Glomerular visceral epithelial cell (primary cell): ENCODE measurements around the gene ARHGAP31.
A peak's percentile ranks its signal among the peaks of the same experiment; 100 is the strongest.
"Not testable (repeated sequence)": the region's sequence is repeated elsewhere in the genome, so short reads cannot be mapped to it uniquely, and the experiment has no call there.

Source experiments
- DNase-seq: peaks from one replicate; pipeline ENCODE4 v3.0.0-alpha.2; 2016; ENCODE audit errors: extremely low spot score

ARHGAP31 gene

GRCh38 chr3:119294696-119295671 is 801 bp downstream of the ARHGAP31 start:
- peak; percentile 64 for DNase-seq

DNA sequence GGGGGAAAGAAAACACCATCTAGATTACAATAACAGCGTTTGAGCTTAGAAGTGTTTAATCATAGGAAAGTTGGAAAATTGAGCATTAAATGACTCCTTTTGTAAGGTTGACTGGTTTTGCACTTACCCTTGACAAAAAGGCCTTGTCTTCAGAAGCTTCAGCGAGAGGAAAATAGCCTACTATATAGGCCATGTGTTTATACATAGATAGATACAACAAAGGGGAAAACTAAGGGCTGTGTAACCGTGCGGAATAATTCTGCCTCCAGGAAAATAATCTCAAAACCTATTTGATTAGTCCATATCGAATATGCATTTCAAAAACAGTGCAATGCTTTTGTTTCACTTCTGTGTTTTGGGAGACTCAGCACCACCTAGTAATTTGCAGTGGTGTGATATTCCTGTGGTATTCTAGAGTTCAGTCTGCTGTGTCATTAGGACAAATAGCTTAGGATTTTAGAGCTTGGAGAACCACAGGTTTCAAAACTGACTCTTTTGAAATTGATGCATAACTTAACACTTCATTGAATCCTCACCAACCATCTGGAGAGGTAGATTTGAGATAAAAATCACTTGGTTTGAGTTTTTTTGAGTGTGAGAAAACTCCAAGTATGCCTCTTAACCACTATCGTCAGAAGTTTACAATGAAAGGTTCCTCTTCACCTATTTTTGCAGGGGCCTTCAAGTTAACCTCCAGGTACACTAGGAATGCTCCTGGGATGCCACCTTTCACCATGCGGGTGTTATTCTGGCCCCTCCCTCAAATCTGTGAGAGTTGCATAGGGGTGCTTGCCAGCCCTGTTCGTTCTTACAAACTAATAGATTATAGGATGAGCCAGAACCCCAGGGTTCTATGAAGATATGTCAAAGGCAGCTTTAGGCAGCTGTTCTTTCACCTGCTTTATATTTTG is 1.9 kb downstream of the ARHGAP31 start:
- peak; percentile 71 for DNase-seq

- no peak for DNase-seq
These were observed 2.5 kb downstream of the ARHGAP31 start for GRCh38 chr3:119296727-119297122.

DNA sequence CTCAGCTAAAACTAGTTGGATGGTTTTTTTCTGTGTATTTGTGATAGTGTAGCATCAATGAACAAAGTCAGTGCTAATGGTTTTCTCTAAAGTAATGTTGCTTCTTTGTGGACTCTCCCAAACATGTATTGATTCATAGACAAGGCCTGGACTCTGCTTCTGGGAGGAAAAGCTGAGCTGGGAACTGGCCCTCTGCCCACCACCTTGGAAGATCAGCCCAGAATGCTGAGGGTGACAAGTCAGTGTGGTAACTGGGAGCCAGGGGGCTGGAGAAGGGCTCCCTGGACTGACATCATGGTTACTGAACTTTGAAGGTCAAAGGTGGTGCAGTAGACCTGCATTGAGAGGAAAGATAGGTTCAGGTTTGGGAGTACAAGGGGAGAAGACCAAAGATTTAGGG is 3.0 kb downstream of the ARHGAP31 start:
- peak; percentile 58 for DNase-seq

GRCh38 chr3:119298565-119298941 is 4.4 kb downstream of the ARHGAP31 start:
- DNase-seq = no peak

DNA sequence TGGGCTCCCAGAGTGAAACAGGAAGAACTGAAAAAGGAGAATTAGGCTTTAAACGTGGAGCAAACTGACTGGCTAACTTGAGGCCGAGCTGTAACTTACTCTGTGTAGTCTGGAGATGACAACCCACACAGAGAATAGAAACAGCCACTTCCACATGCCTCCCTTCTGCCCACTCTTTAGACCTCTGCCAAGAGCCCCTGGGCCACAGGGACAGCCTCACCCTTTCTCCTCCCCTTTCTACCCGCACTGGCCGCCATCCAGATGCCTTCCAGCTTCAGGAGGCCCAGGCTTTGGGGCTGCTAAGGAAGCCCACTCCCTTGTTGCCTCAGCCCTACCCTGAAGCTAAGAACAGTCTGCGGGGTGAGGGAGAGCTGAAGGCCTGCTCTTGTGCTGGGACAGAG is 6.8 kb downstream of the ARHGAP31 start:
- no peak for DNase-seq

- no peak for DNase-seq
These were observed 7.5 kb downstream of the ARHGAP31 start for GRCh38 chr3:119301662-119302061.

GRCh38 chr3:119302697-119303551 is 8.7 kb downstream of the ARHGAP31 start:
- peak; percentile 46 for DNase-seq

- peak; percentile 93 for DNase-seq
These were observed 10.1 kb downstream of the ARHGAP31 start for GRCh38 chr3:119304201-119304713.

- DNase-seq = no peak
These were observed 11.1 kb downstream of the ARHGAP31 start for GRCh38 chr3:119305286-119305685.

GRCh38 chr3:119306378-119306777 is 12.2 kb downstream of the ARHGAP31 start:
- DNase-seq = not testable (repeated sequence)

DNA sequence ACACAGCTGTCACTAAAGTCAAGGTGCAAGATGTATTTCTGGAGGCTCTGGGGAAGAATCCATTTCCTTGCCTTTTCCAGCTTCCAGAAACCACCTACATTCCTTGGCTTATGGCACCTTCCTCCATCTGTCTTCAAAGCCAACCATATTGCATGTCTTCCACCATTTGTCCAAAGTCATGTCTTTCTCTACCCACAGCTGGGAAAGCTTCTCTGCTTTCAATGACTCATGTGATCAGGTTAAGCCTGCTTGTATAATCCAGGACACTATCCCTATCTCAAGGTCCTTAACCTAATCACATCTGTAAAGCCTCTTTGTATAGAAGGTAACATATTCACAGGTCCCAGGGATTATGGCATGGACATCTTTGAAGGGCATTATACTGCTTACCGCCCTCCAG is 14.2 kb downstream of the ARHGAP31 start:
- peak; percentile 15 for DNase-seq

DNA sequence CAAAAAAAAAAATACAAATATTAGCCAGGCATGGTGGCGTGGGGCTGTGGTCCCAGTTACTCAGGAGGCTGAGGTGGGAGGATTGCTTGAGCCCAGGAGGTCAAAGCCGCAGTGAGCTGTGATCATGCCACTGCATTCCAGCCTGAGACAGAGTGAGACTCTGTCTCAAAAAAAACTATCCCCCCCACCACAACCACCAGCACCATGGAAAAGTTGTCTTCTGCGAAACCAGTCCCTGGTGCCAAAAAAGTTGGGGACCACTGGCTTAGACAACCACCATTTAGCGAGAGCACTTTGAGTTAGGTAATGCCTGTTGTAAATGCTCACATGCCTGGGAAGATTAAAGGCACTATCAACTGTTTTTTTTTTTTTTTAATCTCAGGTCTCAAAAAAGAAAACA is 15.4 kb downstream of the ARHGAP31 start:
- DNase-seq = peak; percentile 75

DNA sequence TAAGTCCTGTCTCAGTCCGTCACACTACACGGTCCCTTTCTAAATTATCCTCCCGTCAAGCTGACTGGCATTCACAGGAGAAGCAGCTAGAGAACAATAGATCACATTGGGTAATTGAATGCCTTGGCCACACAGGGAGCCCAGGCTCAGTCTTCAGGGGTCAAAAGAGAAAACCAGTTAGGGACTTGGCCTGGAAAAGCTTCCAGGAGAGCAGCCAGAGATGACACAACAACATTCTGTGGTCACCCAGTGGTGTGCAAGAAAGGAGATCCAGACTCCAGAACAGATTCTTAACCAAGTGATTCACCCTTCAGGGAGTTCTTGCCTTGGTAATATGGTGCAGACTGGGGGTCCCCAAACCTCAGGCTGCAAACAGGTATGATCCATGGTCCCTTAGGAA is 15.9 kb downstream of the ARHGAP31 start:
- DNase-seq = peak; percentile 99

GRCh38 chr3:119311081-119311925 is 17.1 kb downstream of the ARHGAP31 start:
- peak; percentile 87 for DNase-seq

GRCh38 chr3:119313461-119313860 is 19.3 kb downstream of the ARHGAP31 start:
- no peak for DNase-seq

GRCh38 chr3:119314821-119315220 is 20.6 kb downstream of the ARHGAP31 start:
- no peak for DNase-seq

DNA sequence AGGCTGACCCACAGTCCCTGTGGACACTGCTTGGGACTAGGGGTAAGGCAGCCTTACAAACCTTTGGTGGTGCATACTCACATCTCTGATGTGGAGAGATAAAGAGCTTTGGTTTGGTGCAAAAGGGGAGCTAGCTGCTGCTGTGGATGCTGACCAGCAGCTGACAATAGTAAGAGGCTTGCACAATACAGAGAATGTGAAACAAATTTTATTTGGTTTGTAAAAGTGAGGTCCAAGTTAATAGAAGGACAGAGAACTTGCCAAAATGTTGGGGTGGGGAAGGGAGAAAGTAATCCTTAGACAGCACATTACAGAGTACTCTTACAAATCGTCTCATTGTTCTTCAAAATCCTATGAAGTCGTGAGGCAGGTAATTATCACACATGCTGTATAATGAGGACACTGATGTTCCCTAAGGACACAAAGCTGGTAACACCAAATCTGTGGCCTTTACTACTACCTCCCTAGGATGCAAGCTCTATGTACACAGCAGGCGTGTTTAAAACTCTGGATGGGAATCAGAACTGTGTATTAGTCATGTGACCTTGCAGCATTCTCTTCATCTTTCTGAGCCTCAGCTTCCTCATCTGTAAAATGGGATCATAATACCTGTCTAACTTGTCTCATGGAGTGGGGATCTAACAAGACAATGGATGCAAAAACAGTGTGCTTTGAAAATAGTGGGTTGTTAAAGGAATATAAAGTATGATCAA is 21.6 kb downstream of the ARHGAP31 start:
- DNase-seq = no peak

GRCh38 chr3:119316313-119316670 is 22.1 kb downstream of the ARHGAP31 start:
- DNase-seq = no peak

DNA sequence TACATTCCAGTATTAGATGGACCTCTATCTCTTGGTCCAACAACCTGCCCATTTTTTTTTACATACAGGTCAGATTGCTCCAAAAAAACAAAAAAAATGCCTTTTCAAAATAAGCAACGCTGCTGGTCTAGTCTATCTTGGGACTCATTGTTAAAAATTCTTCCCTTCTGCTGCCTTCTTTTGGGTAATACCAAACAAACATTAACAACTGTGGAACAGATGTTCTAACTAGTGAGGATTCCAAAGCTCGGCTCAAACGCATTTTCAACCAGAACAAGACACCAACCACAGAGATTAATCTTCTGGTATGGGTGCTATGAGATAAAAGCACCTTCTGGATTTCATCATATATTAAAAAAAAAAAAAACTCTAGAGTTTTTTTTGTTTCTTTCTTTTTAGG is 24.7 kb downstream of the ARHGAP31 start:
- DNase-seq = no peak
